OCI-LY7 (cell line): ENCODE measurements around the gene SYNGR2. TPM values are rescaled to one million over a fixed set of nuclear protein-coding genes. Genes with fewer than 3 reads are reported as not detected.

Source experiments
- BruUV-seq: library from RNA; stranded (reverse); fragments of 400-500 nt; replicated peaks from 2 replicates; lab custom pipeline; 2021; lab: Mats Ljungman, UMichigan
- CTCF ChIA-PET: fragments of 300-600 bp; sonication (Branson Sonifier 250); formaldehyde crosslinking; loops from one replicate; lab custom pipeline; 2022; ENCODE audit warnings: antibody characterized with exemption; ENCODE audit not compliant: unreplicated experiment; lab: Charles Lee
- POLR2A ChIA-PET: fragments of 300-600 bp; sonication (Branson Sonifier 250); formaldehyde crosslinking; loops from one replicate; lab custom pipeline; 2022; ENCODE audit warnings: antibody characterized with exemption; lab: Charles Lee
- DNase-seq: peaks from one replicate; pipeline ENCODE4 v3.0.0-alpha.2; 2015; ENCODE audit warnings: low spot score
- H2AFZ ChIP-seq: fragments of 200-600 bp; sonication (generic), shearing (Covaris generic); 2 replicates; pipeline ENCODE4 v1.6.1; 2014; ENCODE audit warnings: mild to moderate bottlenecking, antibody characterized with exemption, low read length, moderate library complexity
- H3K27ac ChIP-seq: fragments of 200-600 bp; sonication (generic); 2 replicates; pipeline ENCODE4 v1.5.1; 2014; ENCODE audit warnings: mixed run types, low read depth, mild to moderate bottlenecking, moderate library complexity, low read length, inconsistent platforms; ENCODE audit not compliant: poor library complexity, severe bottlenecking
- H3K36me3 ChIP-seq: fragments of 200-600 bp; sonication (generic); 2 replicates; pipeline ENCODE4 v1.6.1; 2014; ENCODE audit warnings: mild to moderate bottlenecking, antibody characterized with exemption, low read length, moderate library complexity, mixed read lengths; ENCODE audit not compliant: insufficient read depth
- H3K4me1 ChIP-seq: fragments of 200-600 bp; sonication (generic); 2 replicates; pipeline ENCODE4 v1.5.1; 2014; ENCODE audit warnings: mild to moderate bottlenecking, low read length; ENCODE audit not compliant: insufficient read depth, poor library complexity, severe bottlenecking
- H3K4me2 ChIP-seq: fragments of 200-600 bp; sonication (generic); 2 replicates; pipeline ENCODE4 v1.6.1; 2014; ENCODE audit warnings: mild to moderate bottlenecking, low read length
- H3K4me3 ChIP-seq: fragments of 200-600 bp; sonication (generic); 2 replicates; pipeline ENCODE4 v1.5.1; 2014; ENCODE audit warnings: mild to moderate bottlenecking, low read depth, low read length; ENCODE audit not compliant: poor library complexity, severe bottlenecking
- H3K79me2 ChIP-seq: fragments of 200-600 bp; sonication (generic); 2 replicates; pipeline ENCODE4 v1.6.1; 2016; ENCODE audit warnings: low read depth, mild to moderate bottlenecking, low read length, moderate library complexity, mixed read lengths; ENCODE audit not compliant: insufficient read depth
- H3K9me2 ChIP-seq: fragments of 200-600 bp; sonication (generic); 2 replicates; pipeline ENCODE4 v1.6.1; 2016; ENCODE audit warnings: mild to moderate bottlenecking, low read length, mixed read lengths; ENCODE audit not compliant: insufficient read depth
- H3K9me3 ChIP-seq: fragments of 200-600 bp; sonication (generic); 2 replicates; pipeline ENCODE4 v1.6.1; 2014; ENCODE audit warnings: mild to moderate bottlenecking, mixed run types, low read length, mixed read lengths
- H4K20me1 ChIP-seq: fragments of 200-600 bp; sonication (generic); 2 replicates; pipeline ENCODE4 v1.6.1; 2014; ENCODE audit warnings: mild to moderate bottlenecking, antibody characterized with exemption, low read length, moderate library complexity, mixed read lengths; ENCODE audit not compliant: insufficient read depth
- CTCF ChIP-seq: fragments of 200-600 bp; sonication (generic); conservative IDR thresholded peaks from 2 replicates; pipeline ENCODE4 v1.5.1; 2014; ENCODE audit warnings: mild to moderate bottlenecking, antibody characterized with exemption, low read length, moderate library complexity, mixed read lengths
- EZH2phosphoT487 ChIP-seq: fragments of 200-600 bp; sonication (generic); IDR thresholded peaks from 2 replicates; pipeline ENCODE4 v1.6.1; 2018; ENCODE audit warnings: low read depth, borderline replicate concordance, mild to moderate bottlenecking, mixed run types, antibody characterized with exemption, low read length, moderate library complexity, mixed read lengths
- intact Hi-C: fragments of 100-400 bp; cut with micrococcal nuclease; formaldehyde crosslinking; loops from one replicate; pipeline ENCODE4 v1.10.0; 2022; ENCODE audit not compliant: unreplicated experiment
- total RNA-seq, 2 experiments: library from RNA; depleted of rRNA in 1 of 2; stranded (reverse); fragments of >200 nt in 1 of 2; shearing (Covaris generic) in 1 of 2; gene quantifications; 2 replicates each; pipeline ENCODE4 v1.2.3, GENCODE V29; 2014 to 2022

SYNGR2 gene
- total RNA-seq, 2 experiments from 2014 or later = 35.4 to 44.9 TPM

DNA sequence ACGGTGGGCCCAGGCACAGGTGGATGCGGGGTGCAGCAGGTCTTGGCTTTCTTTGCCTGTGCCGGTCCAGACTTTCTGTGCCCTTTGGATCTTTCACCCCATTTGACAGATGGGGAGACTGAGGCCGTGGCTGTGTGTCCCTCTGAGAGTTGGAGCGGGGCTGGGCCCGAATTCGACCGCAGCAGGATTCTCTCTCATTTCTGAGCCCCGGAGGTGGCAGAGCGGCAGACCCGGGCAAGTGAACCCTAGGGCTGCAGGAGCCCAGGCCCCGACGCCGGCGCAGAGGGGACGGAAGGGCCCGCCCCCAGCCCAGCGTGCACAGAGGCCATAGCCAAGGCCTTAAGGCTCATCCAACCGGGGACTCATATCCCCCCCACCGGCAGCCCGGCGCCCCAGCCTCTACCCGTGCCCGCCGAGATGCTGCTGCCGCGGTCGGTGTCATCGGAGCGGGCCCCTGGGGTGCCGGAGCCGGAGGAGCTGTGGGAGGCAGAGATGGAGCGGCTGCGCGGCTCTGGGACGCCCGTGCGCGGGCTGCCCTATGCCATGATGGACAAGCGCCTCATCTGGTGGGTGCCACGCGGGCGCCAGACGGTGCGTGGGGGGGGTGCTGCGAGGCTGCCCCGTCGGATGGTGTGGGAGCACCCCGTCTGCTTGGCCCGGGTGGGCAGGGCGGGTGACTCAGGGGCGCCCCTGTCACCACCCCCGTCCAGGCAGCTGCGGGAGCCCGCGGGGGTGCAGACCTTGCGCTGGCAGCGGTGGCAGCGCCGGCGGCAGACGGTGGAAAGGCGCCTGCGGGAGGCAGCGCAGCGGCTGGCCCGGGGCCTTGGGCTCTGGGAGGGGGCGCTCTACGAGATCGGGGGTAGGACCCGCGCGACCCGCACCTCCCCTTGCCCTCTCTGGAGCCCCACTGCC lies 37.0 kb upstream of the SYNGR2 start:
- Histone ChIP-seq H3K79me2 (peaks cover 15% of the 10 kb centered on the region; the same call in 1 of the 2 replicates), H3K4me1 (peaks cover 67% of the 10 kb centered on the region), H2AFZ (no peak overlapping the region), H3K27ac (peak overlapping the region; percentile 91), H3K9me3 (no peaks in the 10 kb centered on the region), H3K4me3 (peak overlapping the region; percentile 81), H3K36me3 (peaks cover 37% of the 10 kb centered on the region), H3K4me2 (peak overlapping the region; percentile 96), H3K9me2 (no peaks in the 10 kb centered on the region), H4K20me1 (0 out of 2 replicates have a peak, but pooled peaks cover 4% of the 10 kb centered on the region)
- TSS peak; percentile 19 for BruUV-seq
- peak; percentile 70 for DNase-seq
- intact Hi-C loops = loop anchor here (5.0 kb wide), 2 partner anchors 121 to 1644 kb away; no protein-coding TSS in a partner anchor
- TF ChIP-seq CTCF (peak; percentile 52), EZH2phosphoT487 (no peak)
- ChIA-PET CTCF (interaction anchor here (0.6 to 1.1 kb wide), 2 partner anchors 21 to 108 kb away, joined by 3 to 5 read pairs; no protein-coding TSS in a partner anchor), POLR2A (interaction anchor here (0.6 to 1.2 kb wide), 5 partner anchors 12 to 667 kb away, joined by 3 to 5 read pairs (median 4); no protein-coding TSS in a partner anchor)

DNA sequence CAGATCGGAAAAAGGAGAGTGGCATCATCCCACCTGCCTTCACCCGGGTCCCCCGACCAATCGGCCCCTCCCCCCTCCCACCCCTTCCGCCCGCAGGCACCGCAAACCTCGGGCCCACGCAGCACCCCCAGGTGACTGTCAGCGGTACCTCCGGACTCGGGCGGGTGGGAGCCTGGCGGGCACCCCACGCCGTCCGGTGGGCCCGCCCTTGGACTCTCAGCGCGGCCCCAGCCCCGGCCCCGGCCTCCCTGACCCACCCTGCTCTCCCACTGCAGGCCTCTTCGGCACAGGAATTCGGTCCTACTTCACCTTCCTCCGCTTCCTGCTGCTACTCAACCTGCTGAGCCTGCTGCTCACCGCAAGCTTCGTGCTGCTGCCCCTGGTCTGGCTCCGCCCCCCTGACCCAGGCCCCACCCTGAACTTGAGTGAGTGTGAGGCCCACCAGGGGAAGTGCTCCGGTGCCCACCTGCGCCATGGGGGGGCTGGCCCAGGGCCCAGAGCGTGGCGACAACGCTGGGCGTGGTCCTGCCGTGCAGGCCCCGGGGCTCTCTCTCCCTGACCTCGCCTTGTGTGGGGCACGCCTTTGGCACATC lies 36.2 kb upstream of the SYNGR2 start:
- ChIA-PET CTCF (interaction anchor here (0.6 kb wide), 1 partner anchor 108 kb away, joined by 3 read pairs; no protein-coding TSS in a partner anchor), POLR2A (interaction anchor here (0.6 kb wide), 1 partner anchor 668 kb away, joined by 4 read pairs; no protein-coding TSS in a partner anchor)
- intact Hi-C loops = loop anchor here (5.0 kb wide), 2 partner anchors 120 to 1645 kb away; no protein-coding TSS in a partner anchor
- Histone ChIP-seq H3K27ac (peak overlapping the region; percentile 91), H4K20me1 (0 out of 2 replicates have a peak, but pooled peaks cover 4% of the 10 kb centered on the region), H3K4me1 (peaks cover 62% of the 10 kb centered on the region), H3K9me3 (no peaks in the 10 kb centered on the region), H3K36me3 (peaks cover 45% of the 10 kb centered on the region), H2AFZ (no peak overlapping the region), H3K4me3 (peak overlapping the region; percentile 81), H3K4me2 (peak overlapping the region; percentile 96), H3K79me2 (peaks cover 8% of the 10 kb centered on the region; the same call in 1 of the 2 replicates), H3K9me2 (no peaks in the 10 kb centered on the region)
- BruUV-seq = no TSS peak
- no peak for TF ChIP-seq EZH2phosphoT487
- TF ChIP-seq CTCF = peak; percentile 30; the same call in 1 of the 2 replicates
- DNase-seq = peak; percentile 80
